B cell (primary cell): Measurements from ENCODE around the gene BCL11A. TPM values are rescaled to one million over a fixed set of nuclear protein-coding genes. Genes with fewer than 3 reads are reported as not detected.
A peak's percentile ranks its signal among the peaks of the same experiment; 100 is the strongest.

Experiments used
- ATAC-seq: fragments of 200-7000 bp; cut with Tn5 transposase; one replicate; pipeline ENCODE4 v1.10.0; 2021; ENCODE audit warnings: low read depth, mild to moderate bottlenecking, moderate number of reproducible peaks, moderate library complexity
- CTCF ChIA-PET: fragments of 350-600 bp; sonication (Branson Sonifier 250); formaldehyde crosslinking; loops from one replicate; lab custom pipeline; 2021; ENCODE audit warnings: antibody characterized with exemption, inconsistent platforms; lab: Charles Lee
- POLR2A ChIA-PET: fragments of 350-600 bp; sonication (Branson Sonifier 250); formaldehyde crosslinking; loops from one replicate; lab custom pipeline; 2021; ENCODE audit warnings: antibody characterized with exemption; lab: Charles Lee
- DNase-seq: peaks from one replicate; pipeline ENCODE4 v3.0.0; 2013
- H2AFZ ChIP-seq: 2 replicates; pipeline ENCODE4 v1.6.1; 2012; ENCODE audit warnings: mild to moderate bottlenecking, low read depth, low read length; ENCODE audit not compliant: insufficient read depth, poor library complexity, severe bottlenecking
- H3K27ac ChIP-seq, 2 donors: 1 replicate in 1 of 2; 2 replicates in 1 of 2; pipeline ENCODE4 v1.5.1; 2012 to 2013; ENCODE audit warnings: low read length in 2 of 2, mild to moderate bottlenecking in 2 of 2, moderate library complexity in 1 of 2
- H3K27me3 ChIP-seq, 4 experiments: fragments of 200-600 bp in 1 of 4; sonication (generic) in 1 of 4; replicated peaks in 1 of 4; 1 replicate in 2 of 4; 2 replicates in 2 of 4; pipeline versions ENCODE4 v1.6.1 to v1.7.0; 2013 to 2016; ENCODE audit warnings: low read length in 3 of 4, mild to moderate bottlenecking in 2 of 4, mixed read lengths in 1 of 4, moderate library complexity in 1 of 4; ENCODE audit not compliant: insufficient read depth in 4 of 4, control insufficient read depth in 3 of 4; ENCODE audit errors: control extremely low read depth in 1 of 4
- H3K36me3 ChIP-seq, 2 experiments: replicated peaks in 1 of 2; 1 replicate in 1 of 2; 2 replicates in 1 of 2; pipeline versions ENCODE4 v1.6.1 to v1.7.1; 2013; ENCODE audit warnings: low read length in 1 of 2; ENCODE audit not compliant: insufficient read depth in 2 of 2, control insufficient read depth in 1 of 2; ENCODE audit errors: control extremely low read depth in 1 of 2, extremely low read depth in 1 of 2
- H3K4me1 ChIP-seq, 2 donors: fragments of 200-600 bp in 1 of 2; sonication (generic) in 1 of 2; 1 replicate in 1 of 2; 2 replicates in 1 of 2; pipeline versions ENCODE4 v1.5.1 to v1.6.1; 2013 to 2017; ENCODE audit warnings: low read length in 2 of 2; ENCODE audit not compliant: control insufficient read depth in 2 of 2, insufficient read depth in 2 of 2
- H3K4me2 ChIP-seq: replicated peaks from 2 replicates; pipeline ENCODE3; 2012; ENCODE audit warnings: mild to moderate bottlenecking, low read depth, low read length; ENCODE audit not compliant: poor library complexity, severe bottlenecking
- H3K4me3 ChIP-seq, 5 experiments: fragments of 200-600 bp in 1 of 5; sonication (generic) in 1 of 5; 1 replicate in 3 of 5; 2 replicates in 2 of 5; pipeline versions ENCODE4 v1.5.1 to v1.7.0; 2011 to 2016; ENCODE audit warnings: low read length in 4 of 5, mild to moderate bottlenecking in 4 of 5, low read depth in 2 of 5, control low read depth in 1 of 5, moderate library complexity in 1 of 5; ENCODE audit not compliant: insufficient read depth in 1 of 5; ENCODE audit errors: control extremely low read depth in 1 of 5, extremely low read depth in 1 of 5
- H3K79me2 ChIP-seq: fragments of 200-600 bp; sonication (generic); one replicate; pipeline ENCODE4 v1.6.0; 2016; ENCODE audit warnings: low read length; ENCODE audit not compliant: control insufficient read depth, insufficient read depth
- H3K9ac ChIP-seq: fragments of 200-600 bp; sonication (generic); 2 replicates; pipeline ENCODE4 v1.6.1; 2017; ENCODE audit warnings: mild to moderate bottlenecking, low read length, moderate library complexity
- H3K9me3 ChIP-seq, 3 donors: one replicate each; pipeline versions ENCODE4 v1.6.1 to v1.7.1; 2013; ENCODE audit warnings: low read length in 2 of 3; ENCODE audit not compliant: control insufficient read depth in 2 of 3, insufficient read depth in 1 of 3; ENCODE audit errors: control extremely low read depth in 1 of 3
- H4K20me1 ChIP-seq: 2 replicates; pipeline ENCODE4 v1.6.0; 2012; ENCODE audit warnings: mild to moderate bottlenecking, low read length; ENCODE audit not compliant: insufficient read depth, control insufficient read depth, poor library complexity, severe bottlenecking
- H3K27ac Mint-ChIP-seq: one replicate; pipeline ENCODE4 v1.8.0; 2021; ENCODE audit warnings: mixed read lengths
- H3K27me3 Mint-ChIP-seq: one replicate; pipeline ENCODE4 v1.8.0; 2021; ENCODE audit warnings: mixed read lengths
- H3K4me1 Mint-ChIP-seq: one replicate; pipeline ENCODE4 v1.8.0; 2021; ENCODE audit warnings: mixed read lengths
- H3K4me3 Mint-ChIP-seq: one replicate; pipeline ENCODE4 v1.8.0; 2021; ENCODE audit warnings: mixed read lengths
- H3K9me3 Mint-ChIP-seq: one replicate; pipeline ENCODE4 v1.8.0; 2022; ENCODE audit warnings: mixed read lengths; ENCODE audit not compliant: insufficient read depth
- EZH2 ChIP-seq: IDR thresholded peaks from 2 replicates; pipeline ENCODE4 v1.6.1; 2012; ENCODE audit warnings: borderline replicate concordance, low read depth, mild to moderate bottlenecking, moderate library complexity, low read length; ENCODE audit not compliant: insufficient read depth, poor library complexity, severe bottlenecking
- WGBS: methylation state at CpG from one replicate; pipeline ENCODE4 v1.1.5; 2013; ENCODE audit warnings: missing lambda C conversion rate; ENCODE audit not compliant: insufficient coverage; 5-methylcytosine and 5-hydroxymethylcytosine counted together
- intact Hi-C: fragments of 100-400 bp; cut with micrococcal nuclease; formaldehyde crosslinking; loops from one replicate; pipeline ENCODE4 v1.10.0; 2022
- polyA plus RNA-seq: library from polyadenylated mRNA; depleted of rRNA; stranded (reverse); fragments of >200 nt; gene quantifications from 2 replicates; pipeline ENCODE4 v1.2.3, GENCODE V29; 2012
- total RNA-seq, 2 donors: library from RNA; stranded (reverse); fragments of 120-200 nt in 1 of 2; gene quantifications; 1 replicate in 1 of 2; 2 replicates in 1 of 2; pipeline versions ENCODE4 v1.2.3 to v1.2.4, GENCODE V29; 2013 to 2022
- TF ChIP-seq, protein P1 (sequence below): fragments of 200-600 bp; IDR thresholded peaks from one replicate; pipeline ENCODE4 v1.8.0; 2022; ENCODE audit warnings: antibody characterized with exemption, mild to moderate bottlenecking

Gene BCL11A
- total and polyA plus RNA-seq, 2 donors (not counting 1 experiment from before 2014, with no cell fraction given), result 81.8 to 383 TPM

DNA sequence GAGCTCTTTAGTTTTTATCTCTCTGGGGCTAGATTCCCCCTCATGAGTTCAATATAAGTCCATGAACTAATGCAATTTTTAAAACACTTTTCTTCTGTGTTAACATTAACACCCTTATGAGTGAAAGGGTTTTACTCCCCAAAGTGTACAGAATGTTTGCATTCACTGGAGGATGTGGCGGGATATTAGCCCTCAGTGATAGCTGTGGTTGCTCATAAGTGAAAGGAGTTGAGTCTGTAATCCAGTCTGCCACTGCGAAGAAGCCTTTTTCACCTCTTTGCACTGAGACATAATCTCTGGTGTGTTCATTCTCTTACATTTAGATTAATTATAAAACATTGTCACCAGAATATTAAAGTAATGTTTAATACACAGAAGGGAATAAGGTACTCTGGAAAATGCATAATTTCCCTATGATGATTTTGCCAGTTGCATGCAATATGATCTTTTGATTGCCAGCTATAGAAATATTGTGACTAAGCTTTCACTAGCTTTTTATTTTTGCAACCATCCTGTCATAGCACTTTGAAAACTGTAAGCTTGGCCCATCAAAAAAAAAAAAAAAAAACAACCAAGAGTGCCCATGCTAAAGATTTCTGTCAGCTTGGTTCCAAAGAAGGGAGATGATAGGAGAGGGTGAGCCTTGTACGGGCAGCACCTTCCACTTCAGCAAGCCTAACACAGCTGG, 113.2 kb downstream of the BCL11A start:
- Mint-ChIP-seq H3K27ac (peak overlapping the region; percentile 100), H3K9me3 (no peaks in the 10 kb centered on the region), H3K4me1 (peaks cover 83% of the 10 kb centered on the region), H3K27me3 (no peaks in the 10 kb centered on the region), H3K4me3 (peak overlapping the region; percentile 88)
- ChIA-PET CTCF (interaction anchor here (0.7 to 4.4 kb wide), 41 partner anchors 8 to 278 kb away, joined by 3 to 46 read pairs (median 5); no protein-coding TSS in a partner anchor), POLR2A (interaction anchor here (0.6 to 3.1 kb wide), 12 partner anchors 8 to 552 kb away, joined by 3 to 24 read pairs (median 4); partner anchors contain the start of gene BCL11A)
- Histone ChIP-seq H3K4me3 (peak overlapping the region in 2 of 5 experiments; percentile 1 to 50), H3K27me3 (no peaks in the 10 kb centered on the region), H3K9me3 (peaks cover 0 to 3% (median 0%) of the 10 kb centered on the region in 3 donors), H2AFZ (no peak overlapping the region), H3K4me2 (peak overlapping the region; percentile 77), H3K27ac (peak overlapping the region; percentile 88 to 90), H3K4me1 (peaks cover 83 to 85% of the 10 kb centered on the region in 2 donors), H3K79me2 (peaks cover 58% of the 10 kb centered on the region), H3K9ac (peak overlapping the region; percentile 55), H3K36me3 (no peaks in the 10 kb centered on the region), H4K20me1 (no peaks in the 10 kb centered on the region)
- DNase-seq (no peak), ATAC-seq (no peak)
- intact Hi-C loops, result no loop called here
- WGBS, result no CpG with 5 or more reads among the region's 3 CpGs
- TF ChIP-seq, protein P1, sequence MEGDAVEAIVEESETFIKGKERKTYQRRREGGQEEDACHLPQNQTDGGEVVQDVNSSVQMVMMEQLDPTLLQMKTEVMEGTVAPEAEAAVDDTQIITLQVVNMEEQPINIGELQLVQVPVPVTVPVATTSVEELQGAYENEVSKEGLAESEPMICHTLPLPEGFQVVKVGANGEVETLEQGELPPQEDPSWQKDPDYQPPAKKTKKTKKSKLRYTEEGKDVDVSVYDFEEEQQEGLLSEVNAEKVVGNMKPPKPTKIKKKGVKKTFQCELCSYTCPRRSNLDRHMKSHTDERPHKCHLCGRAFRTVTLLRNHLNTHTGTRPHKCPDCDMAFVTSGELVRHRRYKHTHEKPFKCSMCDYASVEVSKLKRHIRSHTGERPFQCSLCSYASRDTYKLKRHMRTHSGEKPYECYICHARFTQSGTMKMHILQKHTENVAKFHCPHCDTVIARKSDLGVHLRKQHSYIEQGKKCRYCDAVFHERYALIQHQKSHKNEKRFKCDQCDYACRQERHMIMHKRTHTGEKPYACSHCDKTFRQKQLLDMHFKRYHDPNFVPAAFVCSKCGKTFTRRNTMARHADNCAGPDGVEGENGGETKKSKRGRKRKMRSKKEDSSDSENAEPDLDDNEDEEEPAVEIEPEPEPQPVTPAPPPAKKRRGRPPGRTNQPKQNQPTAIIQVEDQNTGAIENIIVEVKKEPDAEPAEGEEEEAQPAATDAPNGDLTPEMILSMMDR, result no peak
- no peak for TF ChIP-seq EZH2
